Left renal cortex interstitium (tissue), 4 donors: ENCODE results near the gene AK9. TPM values are rescaled to one million over a fixed set of nuclear protein-coding genes. Genes with fewer than 3 reads are reported as not detected.
A peak's percentile ranks its signal among the peaks of the same experiment; 100 is the strongest.

Experiments used
- DNase-seq, 4 donors: peaks; one replicate each; pipeline ENCODE4 v3.0.0-alpha.2; 2013; ENCODE audit warnings: low read depth in 4 of 4, low spot score in 2 of 4, missing footprints in 1 of 4
- polyA plus RNA-seq, 4 donors: library from polyadenylated mRNA; unstranded; fragments of 120-200 nt; gene quantifications; one replicate each; pipeline ENCODE4 v1.2.1, GENCODE V29; 2013; ENCODE audit not compliant: insufficient read length in 4 of 4

Gene AK9
- polyA plus RNA-seq, 4 donors = 8.8 to 15.8 (median 14.2) TPM

DNA sequence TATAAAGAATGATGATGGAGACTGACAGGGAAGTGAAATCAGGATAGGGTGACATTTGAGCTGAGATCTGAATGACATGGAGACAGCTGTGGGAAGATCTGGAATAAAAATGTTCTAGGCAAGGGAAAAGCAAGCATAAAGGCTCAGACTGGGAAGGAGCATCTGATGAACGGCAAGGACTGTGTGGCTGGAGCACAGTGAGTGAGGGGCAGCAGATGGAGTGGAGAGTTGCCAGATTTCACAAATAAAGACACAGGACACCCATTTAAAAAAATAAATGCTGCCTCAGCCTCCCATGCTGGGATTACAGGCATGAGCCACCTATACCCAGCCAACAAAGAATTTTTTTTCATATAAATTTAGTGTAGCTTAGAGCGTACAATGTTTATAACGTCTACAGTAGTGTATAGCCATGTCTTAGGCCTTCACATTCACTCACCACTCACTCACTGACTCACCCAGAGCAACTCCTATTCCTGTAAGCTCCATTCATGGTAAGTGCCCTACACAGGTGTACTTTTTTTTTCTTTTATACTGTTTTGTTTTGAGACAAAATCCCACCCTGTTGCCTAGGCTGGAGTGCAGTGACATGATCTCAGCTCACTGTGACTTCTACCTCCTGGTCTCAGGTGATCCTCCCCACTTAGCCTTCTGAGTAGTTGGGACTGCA is 205.6 kb downstream of the AK9 start:
- DNase-seq = no peak

DNA sequence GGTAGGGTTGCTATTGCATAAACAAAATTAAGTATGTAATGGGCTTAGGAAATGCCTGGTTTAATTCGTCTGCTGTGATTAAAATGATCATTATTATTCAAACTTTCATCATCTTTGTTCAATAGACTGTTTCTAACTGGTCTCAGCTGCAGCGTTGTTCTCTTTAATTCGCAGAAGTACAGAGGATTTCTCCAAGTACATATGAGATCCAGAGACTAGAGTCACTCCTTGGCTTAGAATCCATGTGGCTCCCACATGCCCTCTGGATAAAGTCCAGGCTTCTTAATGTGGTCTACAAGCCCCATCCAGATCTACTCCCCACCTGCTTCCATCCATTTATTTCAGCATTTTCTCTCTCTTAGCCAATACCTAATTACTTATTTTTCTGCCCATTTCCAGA is 206.9 kb downstream of the AK9 start:
- DNase-seq = no peak

DNA sequence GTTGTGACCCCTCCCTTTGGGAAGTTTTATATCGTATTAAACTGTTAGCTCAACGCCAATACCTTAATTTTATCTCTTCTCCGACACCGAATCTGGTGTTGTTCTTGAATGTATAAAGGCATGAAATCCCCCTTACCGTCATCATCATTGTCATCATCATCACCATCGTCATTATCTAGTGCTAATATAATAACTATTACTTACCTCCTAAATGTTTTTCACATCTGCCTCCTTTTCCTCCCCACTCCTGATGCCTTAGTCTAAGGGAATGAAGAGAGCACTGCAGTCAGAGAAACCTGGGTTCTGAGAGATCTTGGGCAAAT is 207.3 kb downstream of the AK9 start:
- no peak for DNase-seq

DNA sequence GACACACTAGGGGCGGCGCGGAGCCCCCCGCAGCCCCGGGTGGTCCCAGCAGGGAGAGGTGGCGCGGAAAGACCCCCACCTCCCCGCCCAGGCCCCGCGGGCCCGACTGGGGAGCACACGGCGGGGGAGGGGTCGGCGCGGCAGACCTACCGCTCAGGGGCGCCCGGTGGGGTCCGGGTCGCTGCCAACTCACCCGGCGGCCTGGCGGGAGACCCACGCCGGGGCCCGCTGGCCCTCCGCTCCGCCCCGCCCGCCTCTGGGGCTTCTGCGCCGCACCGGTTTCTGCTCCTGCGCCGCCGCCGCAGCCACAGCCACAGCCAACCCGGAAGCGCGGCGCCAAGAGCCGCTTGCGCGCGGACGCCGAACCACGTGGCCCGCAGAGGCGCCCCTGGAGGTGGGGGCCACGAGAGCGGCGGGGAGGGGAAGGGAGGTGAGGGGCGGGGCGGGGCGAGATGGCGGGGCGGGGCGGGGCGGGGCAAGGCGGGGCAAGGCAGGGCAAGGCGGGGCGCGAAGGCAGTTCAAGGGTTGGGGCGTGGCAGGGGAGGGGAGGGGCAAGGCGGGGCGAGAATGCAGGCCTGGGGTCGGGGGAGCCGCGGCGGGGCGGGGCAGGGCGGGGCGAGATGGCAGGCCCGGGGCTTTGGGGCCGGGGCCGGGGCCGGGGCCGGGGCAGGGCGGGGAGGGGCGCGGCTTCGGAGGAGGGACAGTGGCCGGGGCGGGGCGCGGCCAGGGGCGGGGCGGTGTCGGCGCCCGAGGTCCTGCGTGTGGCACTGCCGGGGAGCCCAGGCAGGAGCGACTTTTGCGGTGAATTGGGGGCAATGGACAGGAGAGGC is 207.9 kb downstream of the AK9 start, which contains the start of gene ZBTB24:
ZBTB24 (minus strand) TSS at position 315 of the 830 bp plus-strand sequence. CDS start 1,193 bp downstream, outside the sequence.
- DNase-seq = peak in 2 of 4 donors; percentile 46 to 68

DNA sequence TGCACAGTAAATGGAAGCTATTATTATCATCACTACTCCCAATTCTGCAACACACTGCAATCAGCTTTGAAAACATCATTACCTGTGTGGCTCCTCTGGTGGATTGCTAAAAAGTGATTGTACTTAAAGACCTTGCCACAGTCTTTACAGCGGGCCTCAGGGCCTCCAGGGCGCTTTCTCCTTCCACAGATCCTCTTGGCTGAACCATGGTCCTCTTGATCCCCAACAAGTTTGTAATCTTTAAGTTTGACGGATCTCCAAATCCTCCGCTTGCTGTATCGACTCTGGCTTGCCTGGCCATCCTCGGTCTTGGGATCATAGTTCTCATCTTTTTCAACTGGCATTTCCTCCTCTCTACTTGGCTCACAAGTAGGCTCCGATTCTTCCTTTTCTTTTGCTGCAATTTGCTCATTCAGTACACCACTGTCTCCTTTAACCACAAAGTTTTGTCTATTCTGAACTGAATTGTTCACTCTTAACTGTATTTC is 210.0 kb downstream of the AK9 start:
- DNase-seq = no peak

DNA sequence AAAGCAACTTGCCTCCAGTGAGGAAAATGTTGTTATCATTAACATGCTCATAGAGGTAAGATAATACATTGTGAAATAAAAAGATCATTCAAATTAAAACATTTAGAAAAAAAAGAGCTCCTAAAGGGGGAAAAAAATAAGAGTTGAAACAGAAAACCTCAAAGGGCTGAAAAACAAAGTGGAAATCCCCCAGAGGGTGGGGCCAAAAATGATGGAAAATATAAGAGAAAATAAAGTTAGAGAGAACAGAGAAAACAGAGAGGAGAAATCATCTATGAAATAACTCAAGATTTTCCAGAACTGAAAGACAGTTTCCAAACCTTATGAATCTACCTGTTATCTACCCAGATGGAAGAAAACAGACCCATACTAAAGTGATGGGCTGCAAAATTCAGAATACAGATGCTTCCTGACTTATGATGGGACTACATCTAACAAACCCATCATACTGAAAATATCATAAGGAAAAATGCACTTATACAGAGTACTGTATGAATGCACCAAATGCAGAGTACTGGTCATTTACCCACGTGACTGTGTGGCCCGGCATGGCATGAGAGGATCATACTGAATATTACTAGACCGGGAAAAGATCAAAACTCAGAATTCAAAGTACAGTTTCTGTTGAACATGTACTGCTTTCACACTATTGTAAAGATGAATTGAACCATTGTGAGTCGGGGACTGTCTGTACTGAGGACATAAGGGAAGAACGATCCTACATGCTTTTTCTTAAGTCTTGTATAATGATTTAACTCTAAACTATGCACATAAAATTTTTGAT is 212.0 kb downstream of the AK9 start:
- no peak for DNase-seq

DNA sequence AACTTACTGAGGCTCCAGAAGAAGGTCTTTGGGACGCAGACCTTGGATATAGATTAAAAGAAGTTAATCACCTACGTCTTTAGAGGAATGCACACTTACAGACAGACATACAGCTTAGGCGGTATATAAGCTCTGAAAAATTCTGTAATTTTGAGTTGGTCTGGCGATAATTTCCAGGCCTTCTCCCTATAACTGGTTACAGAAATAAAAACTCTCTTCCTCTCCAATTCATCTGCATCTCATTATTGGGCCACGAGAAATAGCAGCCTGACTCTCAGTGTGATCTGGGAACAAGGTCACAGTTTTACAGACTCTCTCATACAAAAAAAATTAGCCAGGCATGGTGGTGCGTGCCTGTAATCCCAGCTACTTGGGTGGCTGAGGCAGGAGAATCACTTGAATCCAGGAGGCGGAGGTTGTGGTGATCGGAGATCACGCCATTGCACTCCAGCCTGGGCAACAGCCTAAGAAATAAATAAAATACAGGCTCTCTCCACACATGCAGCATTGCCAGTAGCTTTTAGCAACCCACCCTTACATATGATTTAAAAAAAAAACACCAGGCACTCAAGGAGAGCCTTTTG is 212.7 kb downstream of the AK9 start:
- DNase-seq = no peak

DNA sequence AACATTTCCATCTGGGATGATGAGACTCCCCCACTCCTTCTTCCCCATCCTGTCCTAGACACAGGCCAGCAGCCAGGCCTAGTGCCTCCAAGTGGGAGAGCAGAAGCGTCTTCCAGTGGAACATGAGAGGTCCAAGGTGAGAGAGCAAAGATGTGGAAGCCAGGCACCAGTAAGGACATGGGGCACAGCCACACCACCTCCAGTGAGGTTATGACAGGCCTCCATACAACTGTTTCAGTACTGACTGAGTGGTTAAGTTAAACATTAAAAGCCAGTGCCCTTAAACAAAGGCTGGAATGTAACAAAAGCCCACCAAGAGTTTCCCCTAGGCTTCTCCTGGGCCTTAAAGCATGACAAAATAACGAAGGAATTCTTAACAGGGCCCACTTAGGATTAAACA is 213.3 kb downstream of the AK9 start:
- DNase-seq = no peak

DNA sequence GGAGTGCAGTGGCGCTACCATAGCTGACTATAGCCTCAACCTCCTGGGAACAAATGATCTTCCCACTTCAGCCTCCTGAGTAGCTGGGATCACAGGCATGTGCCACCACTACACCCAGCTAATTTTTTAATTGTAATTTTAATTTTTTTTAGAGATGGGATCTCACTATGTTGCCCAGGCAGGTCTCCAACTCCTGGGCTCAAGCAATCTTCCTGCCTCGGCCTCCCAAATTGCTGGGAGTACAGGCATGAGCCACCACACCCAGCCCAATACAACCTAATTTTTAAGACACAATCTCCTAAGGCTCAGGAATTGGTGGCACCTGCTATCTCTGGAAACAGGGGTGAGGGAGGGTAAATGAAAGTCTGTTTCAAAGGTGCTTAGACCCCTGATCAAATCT is 213.8 kb downstream of the AK9 start:
- DNase-seq = no peak

DNA sequence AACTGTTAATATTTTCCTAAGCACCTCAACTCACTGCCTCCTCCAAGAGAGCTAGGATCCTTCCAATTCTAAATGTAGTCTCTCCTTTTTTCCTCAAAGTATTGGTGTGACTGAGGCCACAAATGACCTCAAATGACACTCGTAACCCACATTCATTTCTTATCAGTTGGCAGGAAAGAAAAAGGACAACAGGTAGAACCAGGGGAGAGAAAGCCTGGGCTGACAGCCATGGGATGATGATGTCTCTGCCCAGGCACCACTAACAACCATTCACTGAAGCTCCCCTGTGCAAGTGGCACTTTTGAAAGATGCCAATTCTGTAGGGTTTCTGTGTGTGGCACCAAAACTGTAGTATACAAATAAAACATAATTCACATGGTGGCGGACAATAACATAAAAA is 215.4 kb downstream of the AK9 start:
- DNase-seq = no peak

DNA sequence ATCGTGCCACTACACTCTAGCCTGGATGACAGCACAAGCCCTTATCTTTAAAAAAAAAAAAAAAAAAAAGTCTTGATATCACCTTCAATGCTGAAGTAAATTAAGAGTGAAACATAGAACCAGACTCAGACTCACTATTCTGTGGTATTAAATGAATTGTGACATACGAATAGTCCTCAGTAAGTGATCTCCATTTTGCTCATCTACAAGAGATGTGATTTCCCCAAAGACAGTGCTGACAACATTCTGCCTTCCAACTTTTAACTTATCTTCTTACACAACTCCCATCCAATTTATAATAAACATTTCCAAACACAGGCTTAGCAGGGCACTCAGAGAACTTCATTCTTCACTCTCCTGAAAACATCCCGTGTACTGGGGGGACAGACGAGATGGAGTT is 216.0 kb downstream of the AK9 start:
- DNase-seq = no peak

DNA sequence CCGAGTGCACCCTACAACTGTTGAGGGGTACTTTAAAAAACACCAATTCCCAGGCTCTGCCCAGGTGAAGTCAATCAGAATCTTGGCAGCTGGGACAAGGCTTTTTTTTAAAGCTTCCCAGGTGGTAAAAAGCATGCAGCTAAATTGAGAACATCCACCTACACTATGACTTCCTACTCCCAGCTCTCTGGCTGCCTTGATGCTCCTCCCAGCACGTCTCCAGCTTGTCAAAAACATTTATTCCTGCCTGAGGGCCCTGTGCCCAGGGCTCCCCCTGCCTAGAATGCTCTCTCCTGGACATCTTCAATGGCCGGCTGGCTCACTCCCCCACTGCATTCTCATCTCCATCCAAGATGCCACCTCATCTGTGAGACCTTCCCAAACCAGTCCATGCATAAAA is 217.9 kb downstream of the AK9 start:
- no peak for DNase-seq

DNA sequence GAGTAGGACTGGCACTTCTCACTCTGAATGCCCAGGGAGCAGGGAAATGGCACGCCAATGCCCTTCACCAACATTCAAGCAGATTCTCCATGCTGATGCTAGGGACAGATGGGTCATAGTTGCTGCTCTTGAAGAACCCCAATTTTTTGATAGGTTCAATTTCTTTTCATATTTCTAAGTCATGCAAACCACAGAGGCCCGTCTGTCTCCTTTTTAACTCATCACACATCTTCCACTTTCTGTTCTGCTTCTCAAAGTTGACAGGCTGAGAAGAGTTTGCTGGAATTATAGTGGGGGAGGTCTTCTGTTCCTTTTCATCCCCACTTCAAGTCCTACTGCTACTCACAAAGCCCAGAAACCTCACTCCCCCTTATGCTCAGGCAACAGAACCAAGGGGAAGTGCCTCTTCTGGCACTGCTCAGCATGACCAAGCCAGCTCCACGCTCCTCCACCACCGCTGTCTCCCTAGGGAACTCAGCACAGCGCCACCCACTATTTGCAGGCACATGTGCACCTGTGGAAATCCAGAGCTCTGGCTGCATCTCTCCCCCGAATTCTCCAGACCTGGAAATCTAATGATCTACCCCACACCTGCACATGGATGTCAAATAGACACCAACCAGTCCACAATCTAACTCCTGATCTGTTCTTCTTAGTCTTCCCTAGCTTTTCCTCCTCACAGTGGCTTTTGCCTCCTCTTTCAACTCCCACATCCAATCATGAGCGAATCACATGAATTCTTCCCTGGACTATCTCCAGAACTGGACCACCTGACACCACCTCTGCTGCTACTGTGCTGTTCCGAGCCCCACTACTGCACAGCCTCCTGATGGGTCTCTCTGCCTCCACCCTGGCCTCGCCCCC is 218.6 kb downstream of the AK9 start:
- no peak for DNase-seq

DNA sequence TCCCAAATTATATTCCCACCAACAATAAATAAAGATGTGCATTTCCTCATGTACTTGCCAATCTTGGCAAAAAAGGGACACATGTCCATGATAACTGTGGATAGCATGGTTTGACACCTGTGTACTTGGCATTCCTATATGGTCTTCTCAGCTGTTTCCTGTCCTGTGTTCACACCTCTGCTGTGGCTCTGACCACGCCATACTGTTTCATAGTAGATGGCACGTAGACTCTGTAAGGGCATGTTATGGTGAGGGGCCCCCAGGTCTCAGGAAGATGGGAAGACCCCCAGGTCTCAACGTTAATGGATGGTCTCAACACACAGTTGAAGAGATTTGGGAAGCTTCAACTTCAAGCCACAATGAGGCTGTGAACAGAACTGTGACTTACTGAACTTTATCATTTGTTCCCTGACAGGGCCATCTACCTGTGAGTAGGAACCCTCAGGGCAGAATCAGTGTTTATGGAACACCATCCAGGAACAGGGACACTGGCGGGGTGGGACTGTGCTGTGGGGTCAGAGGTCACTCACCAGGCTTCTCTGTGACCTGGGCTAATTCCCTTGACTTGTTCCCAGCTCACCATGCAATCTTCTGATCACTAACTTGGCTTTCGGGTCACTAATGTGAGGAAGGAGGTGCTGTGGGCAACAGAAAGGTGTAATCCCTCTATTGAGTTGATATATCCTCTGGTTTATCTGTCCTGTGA is 219.7 kb downstream of the AK9 start:
- no peak for DNase-seq

DNA sequence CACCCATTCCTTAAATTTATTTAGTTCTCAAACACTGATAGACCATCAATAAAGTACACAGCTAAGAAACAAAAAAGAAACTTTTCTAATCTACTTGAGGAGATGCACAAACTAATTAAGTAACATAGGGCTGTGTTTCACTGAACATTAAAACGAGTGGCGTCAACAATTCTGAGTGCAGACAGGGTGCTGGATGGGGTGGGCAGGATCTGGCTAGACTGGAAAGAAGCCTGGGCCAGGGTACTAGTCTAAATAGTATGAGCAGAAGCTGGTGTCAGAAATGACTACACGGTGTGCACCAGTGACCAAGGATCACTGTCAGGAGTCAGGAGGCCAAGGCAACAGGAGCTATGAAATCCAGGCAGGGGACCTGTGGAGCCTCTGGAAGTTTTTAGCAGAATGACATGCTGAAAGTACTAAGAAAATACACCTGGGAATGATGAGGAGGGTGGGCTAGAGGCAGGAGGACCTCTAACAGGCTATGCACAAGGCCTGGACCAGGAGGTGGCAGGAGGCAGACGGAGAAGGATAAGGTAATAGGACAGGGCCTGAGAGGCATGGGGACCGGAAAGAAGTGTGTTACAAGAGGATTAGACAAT is 221.3 kb downstream of the AK9 start:
- no peak for DNase-seq

DNA sequence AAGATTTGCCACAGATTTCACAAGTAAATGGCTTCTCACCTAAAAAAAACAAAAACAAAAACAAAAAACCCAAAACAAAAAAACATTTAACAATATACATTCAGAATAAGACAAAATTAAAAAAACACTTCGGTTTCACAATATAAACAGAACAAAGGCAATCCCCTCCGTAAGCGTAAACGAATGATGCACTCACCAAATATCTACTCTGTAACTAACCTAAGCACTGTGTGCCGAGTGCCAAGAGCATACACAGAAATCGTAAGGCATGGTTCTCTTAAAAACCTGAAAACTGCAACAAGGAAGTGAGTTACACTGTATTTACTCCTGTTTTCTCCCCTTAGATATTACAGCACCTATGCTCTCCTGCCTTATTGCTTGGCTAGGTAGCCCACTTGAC is 223.3 kb downstream of the AK9 start:
- DNase-seq = no peak

DNA sequence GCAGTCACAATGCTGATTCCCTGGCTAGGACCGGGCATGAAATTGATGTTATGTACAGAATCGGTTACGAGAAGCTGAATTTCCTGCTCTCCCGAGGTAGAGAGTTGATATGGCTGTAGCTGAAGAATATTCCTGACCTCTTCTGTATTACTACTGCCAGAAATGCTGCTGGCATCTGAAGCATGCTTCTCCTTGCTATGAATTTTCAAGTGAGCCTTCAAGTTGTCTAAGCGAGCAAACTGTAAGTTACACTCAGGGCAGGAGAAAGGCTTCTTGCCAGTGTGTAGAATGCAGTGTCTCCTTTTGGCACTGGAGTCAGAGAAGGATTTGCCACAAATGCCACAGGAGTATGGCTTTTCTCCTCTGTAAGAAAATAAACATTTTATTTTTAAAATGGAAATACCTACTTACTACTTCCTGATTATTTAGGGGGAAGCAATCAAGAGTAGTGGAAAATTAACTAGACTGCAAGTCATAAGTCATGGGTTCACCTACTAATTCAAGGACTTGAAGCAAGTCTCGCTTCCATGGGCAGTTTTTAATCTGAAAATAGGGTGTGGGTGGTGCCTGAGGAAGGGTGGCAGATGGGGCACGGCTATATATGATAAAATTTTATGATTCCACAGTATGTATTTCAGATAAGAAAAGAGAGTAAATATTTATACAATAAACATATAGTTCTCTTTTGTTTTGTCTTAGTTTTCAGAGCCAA is 224.6 kb downstream of the AK9 start:
- no peak for DNase-seq

DNA sequence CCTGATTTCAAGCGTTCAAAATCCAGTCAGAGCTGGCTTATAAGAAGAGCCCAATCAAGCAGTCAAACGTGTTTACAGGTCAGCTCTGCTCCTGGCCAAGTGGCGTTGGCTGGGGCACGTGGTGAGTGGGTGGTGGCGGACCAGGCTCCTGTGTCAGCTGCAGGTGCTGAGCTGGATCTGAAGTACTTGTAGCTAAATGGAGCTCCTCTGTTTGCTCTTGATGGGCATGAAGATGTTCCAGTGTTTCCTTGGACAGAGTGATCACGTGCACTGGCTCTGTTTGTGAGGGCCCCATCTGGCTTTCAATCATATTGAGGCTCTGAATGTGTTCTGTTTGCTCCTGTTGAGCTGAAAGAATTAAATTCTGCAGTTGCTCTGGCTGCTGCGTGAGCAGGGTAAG is 225.2 kb downstream of the AK9 start:
- DNase-seq = no peak
